OCI-LY7 (cell line): Measurements from ENCODE around the gene KRTAP4-4. TPM values are rescaled to one million over a fixed set of nuclear protein-coding genes. Genes with fewer than 3 reads are reported as not detected.
"Not testable (repeated sequence)": the region's sequence is repeated elsewhere in the genome, so short reads cannot be mapped to it uniquely, and the experiment has no call there.

ENCODE experiments used
- BruUV-seq: library from RNA; stranded (reverse); fragments of 400-500 nt; replicated peaks from 2 replicates; lab custom pipeline; 2021; lab: Mats Ljungman, UMichigan
- CTCF ChIA-PET: fragments of 300-600 bp; sonication (Branson Sonifier 250); formaldehyde crosslinking; loops from one replicate; lab custom pipeline; 2022; ENCODE audit warnings: antibody characterized with exemption; ENCODE audit not compliant: unreplicated experiment; lab: Charles Lee
- POLR2A ChIA-PET: fragments of 300-600 bp; sonication (Branson Sonifier 250); formaldehyde crosslinking; loops from one replicate; lab custom pipeline; 2022; ENCODE audit warnings: antibody characterized with exemption; lab: Charles Lee
- DNase-seq: peaks from one replicate; pipeline ENCODE4 v3.0.0-alpha.2; 2015; ENCODE audit warnings: low spot score
- H2AFZ ChIP-seq: fragments of 200-600 bp; sonication (generic), shearing (Covaris generic); 2 replicates; pipeline ENCODE4 v1.6.1; 2014; ENCODE audit warnings: mild to moderate bottlenecking, antibody characterized with exemption, low read length, moderate library complexity
- H3K27ac ChIP-seq: fragments of 200-600 bp; sonication (generic); 2 replicates; pipeline ENCODE4 v1.5.1; 2014; ENCODE audit warnings: mixed run types, low read depth, mild to moderate bottlenecking, moderate library complexity, low read length, inconsistent platforms; ENCODE audit not compliant: poor library complexity, severe bottlenecking
- H3K36me3 ChIP-seq: fragments of 200-600 bp; sonication (generic); 2 replicates; pipeline ENCODE4 v1.6.1; 2014; ENCODE audit warnings: mild to moderate bottlenecking, antibody characterized with exemption, low read length, moderate library complexity, mixed read lengths; ENCODE audit not compliant: insufficient read depth
- H3K4me1 ChIP-seq: fragments of 200-600 bp; sonication (generic); 2 replicates; pipeline ENCODE4 v1.5.1; 2014; ENCODE audit warnings: mild to moderate bottlenecking, low read length; ENCODE audit not compliant: insufficient read depth, poor library complexity, severe bottlenecking
- H3K4me2 ChIP-seq: fragments of 200-600 bp; sonication (generic); 2 replicates; pipeline ENCODE4 v1.6.1; 2014; ENCODE audit warnings: mild to moderate bottlenecking, low read length
- H3K4me3 ChIP-seq: fragments of 200-600 bp; sonication (generic); 2 replicates; pipeline ENCODE4 v1.5.1; 2014; ENCODE audit warnings: mild to moderate bottlenecking, low read depth, low read length; ENCODE audit not compliant: poor library complexity, severe bottlenecking
- H3K79me2 ChIP-seq: fragments of 200-600 bp; sonication (generic); 2 replicates; pipeline ENCODE4 v1.6.1; 2016; ENCODE audit warnings: low read depth, mild to moderate bottlenecking, low read length, moderate library complexity, mixed read lengths; ENCODE audit not compliant: insufficient read depth
- H3K9me2 ChIP-seq: fragments of 200-600 bp; sonication (generic); 2 replicates; pipeline ENCODE4 v1.6.1; 2016; ENCODE audit warnings: mild to moderate bottlenecking, low read length, mixed read lengths; ENCODE audit not compliant: insufficient read depth
- H3K9me3 ChIP-seq: fragments of 200-600 bp; sonication (generic); 2 replicates; pipeline ENCODE4 v1.6.1; 2014; ENCODE audit warnings: mild to moderate bottlenecking, mixed run types, low read length, mixed read lengths
- H4K20me1 ChIP-seq: fragments of 200-600 bp; sonication (generic); 2 replicates; pipeline ENCODE4 v1.6.1; 2014; ENCODE audit warnings: mild to moderate bottlenecking, antibody characterized with exemption, low read length, moderate library complexity, mixed read lengths; ENCODE audit not compliant: insufficient read depth
- EZH2phosphoT487 ChIP-seq: fragments of 200-600 bp; sonication (generic); IDR thresholded peaks from 2 replicates; pipeline ENCODE4 v1.6.1; 2018; ENCODE audit warnings: low read depth, borderline replicate concordance, mild to moderate bottlenecking, mixed run types, antibody characterized with exemption, low read length, moderate library complexity, mixed read lengths
- intact Hi-C: fragments of 100-400 bp; cut with micrococcal nuclease; formaldehyde crosslinking; loops from one replicate; pipeline ENCODE4 v1.10.0; 2022; ENCODE audit not compliant: unreplicated experiment
- total RNA-seq, 2 experiments: library from RNA; depleted of rRNA in 1 of 2; stranded (reverse); fragments of >200 nt in 1 of 2; shearing (Covaris generic) in 1 of 2; gene quantifications; 2 replicates each; pipeline ENCODE4 v1.2.3, GENCODE V29; 2014 to 2022
- TF ChIP-seq, protein P1 (sequence below): fragments of 200-600 bp; sonication (generic); conservative IDR thresholded peaks from 2 replicates; pipeline ENCODE4 v1.5.1; 2014; ENCODE audit warnings: mild to moderate bottlenecking, antibody characterized with exemption, low read length, moderate library complexity, mixed read lengths

Gene KRTAP4-4
- total RNA-seq, 2 experiments from 2014 or later = not detected

DNA sequence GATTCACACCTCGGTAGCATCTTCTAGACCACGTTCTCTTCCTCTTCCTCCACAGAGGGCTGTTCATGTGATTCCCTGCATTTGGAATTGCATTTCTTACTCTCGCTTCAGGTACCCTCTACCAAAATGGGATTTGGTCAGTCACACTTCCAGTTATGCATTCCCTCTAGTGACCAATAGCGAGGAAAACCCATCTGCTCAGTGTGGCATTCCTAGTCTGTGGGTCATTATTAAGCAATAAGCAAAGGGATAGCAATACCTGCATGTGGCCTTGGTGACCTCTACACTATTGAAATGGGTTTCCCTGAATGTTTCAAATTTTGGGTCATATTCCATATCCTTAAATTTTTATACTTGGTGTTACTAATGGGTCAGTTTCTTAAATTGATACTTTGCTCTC, 10.5 kb downstream of the KRTAP4-4 start:
- Histone ChIP-seq H3K4me3 (no peak overlapping the region), H3K4me2 (no peak overlapping the region), H3K27ac (no peak overlapping the region), H3K4me1 (no peaks in the 10 kb centered on the region), H2AFZ (no peak overlapping the region), H3K36me3 (no peaks in the 10 kb centered on the region), H4K20me1 (no peaks in the 10 kb centered on the region), H3K79me2 (no peaks in the 10 kb centered on the region), H3K9me3 (no peaks in the 10 kb centered on the region), H3K9me2 (no peaks in the 10 kb centered on the region)
- no peak for DNase-seq
- CTCF ChIA-PET = no interaction called here
- BruUV-seq = no TSS peak
- intact Hi-C loops = no loop called here
- TF ChIP-seq, protein P1, sequence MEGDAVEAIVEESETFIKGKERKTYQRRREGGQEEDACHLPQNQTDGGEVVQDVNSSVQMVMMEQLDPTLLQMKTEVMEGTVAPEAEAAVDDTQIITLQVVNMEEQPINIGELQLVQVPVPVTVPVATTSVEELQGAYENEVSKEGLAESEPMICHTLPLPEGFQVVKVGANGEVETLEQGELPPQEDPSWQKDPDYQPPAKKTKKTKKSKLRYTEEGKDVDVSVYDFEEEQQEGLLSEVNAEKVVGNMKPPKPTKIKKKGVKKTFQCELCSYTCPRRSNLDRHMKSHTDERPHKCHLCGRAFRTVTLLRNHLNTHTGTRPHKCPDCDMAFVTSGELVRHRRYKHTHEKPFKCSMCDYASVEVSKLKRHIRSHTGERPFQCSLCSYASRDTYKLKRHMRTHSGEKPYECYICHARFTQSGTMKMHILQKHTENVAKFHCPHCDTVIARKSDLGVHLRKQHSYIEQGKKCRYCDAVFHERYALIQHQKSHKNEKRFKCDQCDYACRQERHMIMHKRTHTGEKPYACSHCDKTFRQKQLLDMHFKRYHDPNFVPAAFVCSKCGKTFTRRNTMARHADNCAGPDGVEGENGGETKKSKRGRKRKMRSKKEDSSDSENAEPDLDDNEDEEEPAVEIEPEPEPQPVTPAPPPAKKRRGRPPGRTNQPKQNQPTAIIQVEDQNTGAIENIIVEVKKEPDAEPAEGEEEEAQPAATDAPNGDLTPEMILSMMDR = no peak
- TF ChIP-seq EZH2phosphoT487 = no peak
- POLR2A ChIA-PET = no interaction called here

DNA sequence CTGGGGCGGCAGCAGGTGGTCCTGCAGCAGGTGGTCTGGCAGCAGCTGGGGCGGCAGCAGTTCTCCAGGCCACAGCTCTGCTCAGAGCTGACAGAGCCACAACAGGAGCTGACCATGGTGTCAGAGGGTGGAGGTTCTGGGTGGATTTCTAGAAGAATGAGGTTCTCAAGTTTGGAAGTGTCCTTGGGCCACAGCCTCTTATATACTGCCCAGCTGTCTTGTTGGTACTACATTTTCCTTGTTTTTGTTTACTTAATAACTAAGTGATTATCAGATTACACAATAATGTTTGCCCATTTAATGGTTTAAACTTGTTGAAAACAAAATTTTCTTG, 10.9 kb downstream of the KRTAP4-4 start, which contains the start of gene KRTAP4-5:
TSS of gene KRTAP4-5 (minus strand) at position 174 of the 334 bp plus-strand sequence. CDS start at position 116, 58 bp downstream.
- no peak within 1 kb of the TSS for H3K4me3 ChIP-seq
- H3K4me1 ChIP-seq = no peaks in the 10 kb centered on the region
- no peak for TF ChIP-seq EZH2phosphoT487
- TF ChIP-seq, protein P1 = no peak
- no TSS peak for BruUV-seq
- no peaks in the 10 kb centered on the region for H3K9me2 ChIP-seq
- DNase-seq = no peak
- intact Hi-C loops = no loop called here
- ChIA-PET POLR2A (no interaction called here), CTCF (no interaction called here)
- H2AFZ ChIP-seq = no peak within 1 kb of the TSS
- H4K20me1 ChIP-seq = no peaks in the 10 kb centered on the region
- H3K9me3 ChIP-seq = no peaks in the 10 kb centered on the region
- H3K4me2 ChIP-seq = no peak within 1 kb of the TSS
- no peak within 1 kb of the TSS for H3K27ac ChIP-seq
- no peaks in the 10 kb centered on the region for H3K79me2 ChIP-seq
- no peaks in the 10 kb centered on the region for H3K36me3 ChIP-seq

DNA sequence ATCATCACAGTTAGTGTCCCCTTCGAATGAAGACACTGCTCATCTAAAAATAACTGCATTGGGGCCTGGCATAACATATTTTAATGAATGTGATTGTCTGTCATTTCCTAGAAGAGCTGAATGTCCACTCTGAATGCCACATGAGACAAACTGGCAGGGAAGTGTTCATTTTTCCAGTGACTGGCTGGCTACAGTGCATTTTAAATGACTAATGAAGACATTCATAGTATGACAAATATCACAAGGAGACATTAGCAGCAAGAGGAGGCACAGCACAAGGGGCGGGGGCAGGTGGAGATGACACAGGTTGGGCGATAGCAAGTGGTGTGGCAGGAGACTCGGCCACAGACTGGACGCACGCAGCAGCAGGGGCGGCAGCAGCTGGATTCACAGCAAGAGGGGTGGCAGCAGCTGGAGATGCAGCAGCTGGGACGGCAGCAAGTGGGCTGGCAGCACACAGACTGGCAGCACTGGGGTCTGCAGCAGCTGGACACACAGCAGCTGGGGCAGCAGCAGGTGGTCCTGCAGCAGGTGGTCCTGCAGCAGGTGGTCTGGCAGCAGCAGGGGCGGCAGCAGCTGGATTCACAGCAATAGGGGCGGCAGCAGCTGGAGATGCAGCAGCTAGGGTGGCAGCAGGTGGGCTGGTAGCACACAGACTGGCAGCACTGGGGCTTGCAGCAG, 11.4 kb downstream of the KRTAP4-4 start:
- POLR2A ChIA-PET, H3K79me2 ChIP-seq, H3K36me3 ChIP-seq, DNase-seq, H3K9me3 ChIP-seq, BruUV-seq, H3K4me3 ChIP-seq, H3K27ac ChIP-seq, H3K9me2 ChIP-seq, H3K4me1 ChIP-seq, H2AFZ ChIP-seq, CTCF ChIA-PET, H4K20me1 ChIP-seq, H3K4me2 ChIP-seq, intact Hi-C loops: not testable (repeated sequence)
